ENCODE measurements around the gene MYLK. TPM values are rescaled to one million over a fixed set of nuclear protein-coding genes. Genes with fewer than 3 reads are reported as not detected.
A peak's percentile ranks its signal among the peaks of the same experiment; 100 is the strongest.

Gene MYLK
- total RNA-seq, 1 experiment from 2014 or later: 262 TPM

DNA sequence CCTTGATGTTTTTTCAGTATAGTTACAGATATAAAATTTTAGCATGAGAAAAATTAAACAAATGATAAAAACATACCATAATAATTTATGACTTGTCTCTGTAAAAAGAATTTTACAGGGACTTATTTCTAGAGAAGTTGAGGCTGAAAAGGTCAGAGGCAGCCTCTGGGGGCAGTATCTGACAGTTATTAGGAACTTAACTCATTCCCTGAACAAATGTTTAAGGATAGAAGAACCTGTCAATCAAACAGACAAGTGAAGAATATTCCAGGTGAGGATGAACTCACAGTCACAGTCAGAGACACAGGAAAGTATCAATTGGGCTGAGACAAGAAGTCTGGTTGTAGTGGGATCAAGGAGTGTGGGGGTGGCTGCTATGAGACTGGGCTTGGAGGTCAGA lies 7.3 kb downstream of the MYLK start:
- DNase-seq (ENCODE audit: low read depth): no peak

DNA sequence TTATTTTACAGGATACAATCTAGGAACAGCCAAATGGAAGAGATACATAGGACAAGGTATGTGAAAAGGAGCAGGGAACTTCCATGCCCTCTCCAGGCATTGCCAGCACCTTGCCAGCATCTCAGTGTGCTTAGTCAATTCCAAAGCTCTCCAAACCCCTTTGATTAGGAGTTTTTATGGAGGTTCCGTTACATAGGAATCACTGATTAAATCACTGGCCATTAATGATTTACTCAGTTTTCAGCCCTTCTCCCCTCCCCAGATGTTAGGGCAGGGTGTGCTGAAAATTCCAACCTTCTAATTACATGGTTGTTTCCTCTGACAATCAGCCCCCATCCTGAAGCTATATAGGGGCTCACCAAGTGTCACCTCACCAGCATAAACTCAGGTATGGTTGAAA lies 11.5 kb downstream of the MYLK start:
- DNase-seq (ENCODE audit: low read depth): no peak

DNA sequence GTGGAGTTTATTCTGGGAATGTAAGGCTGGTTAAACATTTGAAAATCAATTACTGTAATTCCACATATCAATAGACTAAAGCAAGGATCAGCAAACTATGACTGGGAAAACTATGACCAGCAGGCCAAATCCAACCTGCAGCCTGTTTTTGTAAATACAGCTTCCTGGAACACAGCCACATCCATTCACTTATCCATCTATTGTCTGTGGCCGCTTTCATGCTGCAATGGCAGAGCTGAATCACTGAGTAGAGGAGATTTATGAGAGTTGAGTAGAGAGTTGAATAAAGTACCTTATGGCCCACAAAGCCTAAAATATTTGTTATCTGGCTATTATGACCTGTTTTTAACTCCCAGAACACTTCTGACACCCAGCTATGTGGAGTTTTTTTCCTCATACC lies 12.2 kb downstream of the MYLK start:
- peak; percentile 96 for DNase-seq (ENCODE audit: low read depth)

DNA sequence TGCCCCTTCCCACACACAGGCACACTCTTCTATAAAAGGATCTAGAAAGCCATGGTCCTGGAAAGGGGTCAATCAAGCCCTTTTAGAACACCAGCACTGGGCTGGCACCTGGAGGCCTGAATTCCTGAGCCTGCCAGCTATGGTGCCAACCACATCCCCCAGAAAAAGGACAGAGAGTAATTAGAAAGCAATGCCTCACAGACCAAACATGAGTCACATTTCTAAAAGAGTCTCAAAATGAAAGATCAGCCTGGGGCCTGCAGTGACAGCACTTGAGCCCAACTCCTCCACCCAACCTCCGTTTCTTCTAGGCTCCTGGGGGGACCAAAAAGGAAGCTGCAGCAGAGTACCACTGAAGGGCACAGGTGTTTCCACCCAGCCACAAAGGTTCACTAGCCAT lies 14.1 kb downstream of the MYLK start:
- DNase-seq (ENCODE audit: low read depth): peak; percentile 97

DNA sequence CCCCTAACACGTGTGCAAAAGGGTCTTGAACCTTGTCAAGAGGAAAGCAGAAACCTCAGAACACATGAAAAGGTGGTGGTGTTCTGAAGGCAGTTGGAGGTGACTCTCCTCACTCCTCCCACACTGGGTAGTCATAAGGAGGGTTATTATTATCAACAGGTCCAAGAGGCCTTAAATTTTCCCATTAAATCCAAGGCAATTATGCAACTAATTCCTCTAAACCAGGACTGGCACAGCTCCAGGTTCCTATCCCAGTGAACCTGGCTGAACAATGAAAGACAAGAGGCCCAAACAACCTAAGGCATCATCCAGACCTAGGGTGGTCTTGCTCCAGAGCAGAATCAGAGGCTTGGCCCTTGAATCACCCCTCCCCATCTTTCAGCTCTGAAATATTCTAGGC lies 15.0 kb downstream of the MYLK start:
- DNase-seq (ENCODE audit: low read depth): peak; percentile 73

DNA sequence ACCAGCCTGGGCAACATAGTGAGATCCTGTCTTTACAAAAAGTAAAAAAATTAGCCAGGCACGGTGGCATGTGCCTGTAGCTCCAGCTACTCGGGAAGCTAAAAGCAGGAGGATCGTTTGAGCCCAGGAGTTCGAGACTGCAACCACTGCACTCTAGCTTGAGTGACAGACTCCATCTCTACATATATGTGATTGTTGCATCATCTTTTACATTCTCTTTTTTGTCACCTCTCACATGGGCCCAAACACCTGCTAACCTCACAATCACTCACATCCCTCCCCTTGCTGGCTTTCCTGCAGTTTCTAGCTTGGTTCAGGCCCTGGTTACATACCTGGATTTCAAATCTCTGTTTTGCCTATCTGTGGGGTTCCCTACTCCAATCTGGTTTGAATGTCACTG lies 19.4 kb downstream of the MYLK start:
- DNase-seq (ENCODE audit: low read depth): no peak

DNA sequence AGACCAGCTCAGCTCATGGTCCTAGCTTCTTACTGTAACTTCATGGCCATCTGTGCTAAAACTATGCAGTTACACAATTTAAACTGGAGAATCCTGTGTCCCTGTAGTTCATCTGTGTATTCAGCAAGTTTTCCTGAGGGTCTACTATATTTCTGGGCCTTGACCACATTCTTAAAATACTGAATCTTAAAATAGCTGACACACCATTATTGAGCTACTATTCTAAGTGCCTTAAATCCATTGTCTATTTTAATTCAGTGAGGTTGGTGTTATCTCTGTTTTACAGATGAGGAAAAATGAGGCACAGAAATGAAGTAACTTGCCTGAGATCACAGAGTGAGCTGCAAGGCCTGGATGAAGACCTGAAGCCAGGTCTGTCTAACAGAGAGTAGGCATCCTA lies 22.0 kb downstream of the MYLK start:
- DNase-seq (ENCODE audit: low read depth): no peak

DNA sequence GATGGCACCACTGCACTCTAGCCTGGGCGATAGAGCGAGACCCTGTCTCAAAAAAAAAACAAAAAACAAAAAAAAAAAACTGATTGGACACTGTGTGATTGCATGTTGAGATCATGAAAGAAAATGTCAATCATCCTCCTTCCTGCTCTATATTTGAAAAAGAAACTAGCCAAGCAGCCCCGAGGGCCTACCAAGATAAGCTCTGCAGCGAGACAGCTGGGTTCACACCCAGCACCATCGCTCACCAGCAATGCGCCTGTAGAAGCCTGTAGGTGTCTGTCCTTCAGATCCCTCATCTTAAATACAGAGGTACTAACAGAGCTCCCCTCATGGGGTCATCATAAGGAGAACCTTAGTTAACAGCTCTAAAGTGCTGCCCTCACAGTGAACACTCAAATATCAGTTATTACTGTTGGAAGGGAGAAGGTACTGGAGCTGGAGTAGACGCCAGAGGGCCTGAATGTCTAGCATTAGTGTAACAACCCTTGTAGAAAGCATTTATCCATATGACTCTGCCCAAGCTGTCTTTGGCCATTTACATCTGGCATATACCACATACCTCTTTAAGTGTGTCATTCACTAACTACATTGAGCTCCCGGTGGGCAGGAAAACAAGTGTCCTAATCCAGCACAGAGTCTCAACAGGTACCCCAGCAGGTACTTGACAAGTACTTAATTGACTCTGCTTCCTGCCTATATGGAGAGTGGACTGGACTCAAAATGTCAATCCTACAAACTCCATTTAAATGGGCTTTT lies 22.9 kb downstream of the MYLK start:
- no peak for DNase-seq (ENCODE audit: low read depth)

DNA sequence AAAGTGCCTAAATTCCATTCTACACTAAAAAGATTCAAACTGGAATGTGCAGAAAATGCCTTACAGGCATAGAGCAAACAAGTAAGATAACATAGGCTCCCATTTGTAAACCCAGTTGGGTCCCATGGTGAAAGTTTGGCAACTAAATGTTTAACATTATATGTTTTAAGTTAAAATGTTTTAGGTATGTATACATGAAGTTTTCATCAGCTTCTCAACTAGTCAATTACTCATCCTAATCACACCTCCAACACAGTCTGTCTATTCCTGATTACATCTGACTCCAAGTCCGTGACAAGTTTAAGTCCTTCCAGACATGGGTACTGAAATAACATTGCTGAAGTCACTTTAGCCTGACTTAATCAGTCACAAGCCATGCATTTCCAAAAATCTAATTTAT lies 25.0 kb downstream of the MYLK start:
- no peak for DNase-seq (ENCODE audit: low read depth)

DNA sequence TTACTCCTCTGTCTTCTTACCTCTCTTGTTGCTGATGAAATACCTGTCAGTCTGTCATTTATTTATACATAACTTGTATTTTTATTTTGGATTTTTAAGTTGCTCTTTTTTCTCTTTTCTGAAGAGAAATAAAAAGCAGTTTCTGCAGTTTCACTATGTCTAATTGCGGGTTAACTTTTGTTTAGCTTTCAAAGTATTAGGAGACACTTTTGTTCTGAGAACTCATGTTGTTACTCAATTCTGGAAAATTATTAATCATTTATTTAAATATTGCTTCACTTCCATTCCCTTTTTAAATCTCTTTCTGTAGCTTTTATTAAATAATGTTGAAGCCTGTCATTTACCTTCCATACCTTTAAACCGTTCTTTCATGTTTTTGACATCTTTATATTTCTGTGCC lies 29.2 kb downstream of the MYLK start:
- no peak for DNase-seq (ENCODE audit: low read depth)

DNA sequence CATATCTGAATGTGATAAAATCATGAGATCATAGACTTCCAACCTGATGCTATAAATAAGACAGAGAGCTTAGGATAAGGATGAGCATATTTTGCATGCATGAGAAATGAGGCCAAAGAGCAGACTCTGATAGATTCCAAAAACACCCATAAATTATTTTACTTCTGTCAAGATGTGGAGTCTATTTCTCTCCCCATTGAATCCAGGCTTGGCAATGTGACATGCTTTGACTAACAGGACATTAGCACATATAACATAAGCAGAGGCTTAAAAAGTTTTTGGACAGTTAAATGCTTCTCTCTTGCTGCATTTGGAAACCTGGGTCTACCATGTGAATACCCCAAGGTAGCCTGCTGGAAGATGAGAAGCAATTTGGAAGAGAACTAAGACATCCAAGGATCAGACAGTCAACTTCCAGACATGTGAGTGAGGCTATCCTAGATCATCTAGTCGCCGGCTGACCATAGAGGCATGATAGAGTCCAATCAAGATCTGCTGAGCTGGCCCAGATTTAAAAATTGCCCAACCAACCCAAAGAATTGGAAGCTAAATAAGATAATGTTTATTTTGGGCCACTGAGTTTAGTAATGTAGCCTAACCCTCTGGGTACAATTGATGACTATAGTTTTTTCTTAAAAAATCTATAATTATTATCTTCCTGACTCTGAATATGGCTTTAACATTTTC lies 30.3 kb downstream of the MYLK start:
- peak; percentile 42 for DNase-seq (ENCODE audit: low read depth)

DNA sequence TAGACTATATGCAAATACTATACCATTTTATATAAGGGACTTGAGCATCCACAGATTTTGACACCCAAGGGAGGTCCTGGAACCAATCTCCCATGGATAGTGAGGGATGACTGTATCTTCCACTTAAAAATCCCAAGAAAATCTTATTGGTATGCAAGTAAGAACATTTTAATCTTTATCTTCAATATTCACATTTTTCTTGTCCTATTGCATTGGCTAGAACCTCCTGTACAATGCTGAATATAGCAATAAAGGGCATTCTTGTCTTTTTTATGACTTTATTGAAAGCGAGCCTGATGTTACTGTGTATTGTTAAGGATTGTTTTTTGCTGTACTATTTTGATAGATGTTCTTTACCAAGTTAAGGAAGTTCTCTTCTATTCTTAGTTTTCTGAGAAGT lies 36.9 kb downstream of the MYLK start:
- no peak for DNase-seq (ENCODE audit: low read depth)

DNA sequence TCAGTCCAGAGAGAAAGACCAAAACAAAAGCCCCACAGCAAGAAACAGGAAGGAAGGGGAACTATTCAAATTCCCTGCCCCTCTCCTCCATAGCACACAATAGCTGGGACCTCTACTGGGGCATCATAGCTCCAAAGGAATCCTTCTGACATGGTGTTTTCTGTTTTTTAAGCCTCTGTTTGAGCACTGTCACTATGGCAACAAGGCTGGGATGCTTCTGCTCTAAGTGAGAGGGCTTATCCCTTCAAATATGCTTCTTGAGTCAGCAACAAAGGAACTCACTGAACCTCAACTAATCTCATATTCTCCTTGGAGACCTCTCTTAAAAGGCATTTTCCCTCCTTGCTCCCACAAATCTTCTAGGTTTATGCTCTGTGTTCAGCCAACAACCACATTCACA lies 40.5 kb downstream of the MYLK start:
- peak; percentile 100 for DNase-seq (ENCODE audit: low read depth)

DNA sequence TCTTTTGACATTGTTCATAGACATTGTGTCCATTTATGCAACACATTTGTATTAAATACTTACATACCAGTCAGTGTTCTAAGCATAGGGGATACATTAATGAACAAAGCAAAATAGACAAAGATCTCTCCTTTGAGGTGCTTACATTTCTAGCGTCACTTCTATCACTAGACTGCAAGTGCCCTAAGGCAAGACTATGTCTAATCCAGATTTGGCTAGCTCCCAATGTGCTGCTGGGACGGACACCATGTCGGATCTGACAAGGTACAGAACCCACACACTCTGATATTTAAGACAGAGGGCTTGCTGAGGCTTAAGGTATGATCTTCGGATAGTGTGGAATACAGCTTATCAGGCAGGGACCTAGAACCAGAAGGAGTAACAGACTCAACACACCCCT lies 41.4 kb downstream of the MYLK start:
- peak; percentile 91 for DNase-seq (ENCODE audit: low read depth)

DNA sequence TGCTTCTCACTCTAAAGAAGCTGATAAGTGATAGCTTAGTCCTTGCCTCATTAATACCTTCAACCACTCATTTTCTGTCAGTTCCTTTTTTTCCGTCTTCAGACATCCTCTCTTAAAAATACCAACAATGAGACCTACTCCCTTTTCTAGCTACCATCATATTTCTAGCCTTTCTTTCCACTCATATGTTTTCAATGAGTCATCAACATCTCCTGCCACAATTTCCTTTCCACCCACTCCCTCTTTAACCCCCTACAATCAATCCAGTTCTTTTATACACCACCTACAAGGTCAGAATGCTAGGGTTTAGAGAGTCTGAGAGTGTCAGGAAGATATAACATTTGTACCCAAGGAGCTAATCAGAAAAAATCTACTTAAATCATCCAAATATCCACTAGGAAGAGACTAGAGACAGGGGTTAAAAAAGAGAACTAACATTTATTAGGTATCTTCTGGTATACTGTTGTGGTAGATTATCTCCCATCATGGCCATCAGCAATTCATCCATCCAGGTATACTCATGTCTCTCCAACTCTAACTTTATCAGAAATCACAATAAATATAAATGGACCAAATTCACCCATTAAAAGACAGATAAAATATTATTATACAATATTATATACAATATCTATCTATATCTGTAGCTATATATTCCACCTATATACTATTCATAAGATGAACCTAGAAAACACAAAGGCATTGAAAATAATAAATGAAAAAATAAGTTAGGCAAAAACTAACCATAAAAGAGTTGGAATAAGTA lies 42.5 kb downstream of the MYLK start:
- DNase-seq (ENCODE audit: low read depth): peak; percentile 87

DNA sequence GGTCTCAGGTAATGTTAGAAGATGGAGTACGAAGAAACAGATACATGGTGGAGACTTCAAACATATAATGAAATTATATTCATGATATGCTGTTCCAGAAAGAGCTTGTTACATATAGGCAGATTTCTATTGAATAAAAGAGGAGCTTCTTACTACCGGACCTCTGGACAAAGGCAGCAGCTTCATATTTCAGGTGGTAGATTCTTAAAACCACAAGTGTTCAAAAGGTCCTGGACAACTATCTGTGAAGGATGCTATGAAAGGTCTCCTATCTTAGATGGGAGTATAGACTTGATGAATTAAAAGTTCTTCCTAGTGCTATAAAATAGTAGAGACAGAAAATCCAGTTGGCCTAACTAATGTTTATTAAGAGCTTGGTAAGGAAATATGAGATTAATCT lies 43.2 kb downstream of the MYLK start:
- DNase-seq (ENCODE audit: low read depth): peak; percentile 58

DNA sequence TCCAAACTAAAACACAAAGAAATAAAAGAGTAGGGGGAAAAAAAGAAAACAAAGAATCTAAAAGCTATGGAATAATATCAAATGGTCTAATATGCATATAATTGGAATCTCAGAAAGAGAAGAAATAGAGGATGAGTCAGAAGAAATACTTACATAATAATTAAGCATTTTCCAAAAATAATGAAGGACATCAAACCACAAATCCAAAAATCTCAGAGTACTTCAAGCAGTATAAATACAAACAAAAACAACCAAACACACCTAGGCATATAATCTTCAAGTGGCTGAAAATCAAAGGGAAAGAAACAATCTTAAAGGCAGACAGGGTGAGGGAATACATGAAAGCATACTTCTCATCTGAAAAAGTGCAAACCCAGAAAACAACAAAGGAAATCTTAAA lies 46.3 kb downstream of the MYLK start:
- no peak for DNase-seq (ENCODE audit: low read depth)

DNA sequence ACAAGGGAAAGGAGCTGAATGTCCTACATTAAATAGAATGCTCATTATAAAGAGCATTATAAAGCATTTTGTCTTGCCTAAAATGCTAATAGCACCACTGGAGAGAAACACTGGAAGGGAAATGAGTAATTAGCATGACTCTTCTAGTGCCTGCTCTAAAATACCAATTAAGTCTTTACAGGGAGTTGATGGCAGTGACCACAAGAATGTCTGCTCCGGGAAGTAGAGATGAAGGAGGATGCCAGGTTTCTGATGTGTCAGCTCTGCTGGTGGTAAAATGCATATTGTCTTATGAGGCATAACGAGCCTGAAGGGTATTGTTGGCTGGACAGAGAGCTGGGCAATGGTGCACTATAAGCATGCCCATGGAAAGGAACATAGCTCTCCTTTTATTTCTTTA lies 49.5 kb downstream of the MYLK start:
- DNase-seq (ENCODE audit: low read depth): peak; percentile 100

DNA sequence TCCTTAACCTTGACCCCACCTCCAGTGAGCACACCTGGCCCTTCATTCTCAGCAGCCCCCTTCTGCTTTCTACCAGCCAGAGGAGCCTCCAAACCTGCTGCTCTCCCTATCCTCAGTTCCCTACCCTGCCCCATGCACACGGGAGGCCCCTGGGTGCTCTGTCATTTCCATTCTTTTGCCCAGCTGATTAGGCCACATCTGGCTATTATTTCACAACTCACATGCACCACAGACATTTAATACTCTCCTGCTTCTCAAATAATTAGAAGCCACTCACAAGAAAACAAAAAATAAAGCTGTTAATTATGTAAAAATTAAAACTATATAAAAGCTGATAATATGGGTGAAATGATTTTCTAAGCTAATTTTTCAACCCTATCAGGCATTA lies 50.7 kb downstream of the MYLK start:
- no peak for DNase-seq (ENCODE audit: low read depth)

DNA sequence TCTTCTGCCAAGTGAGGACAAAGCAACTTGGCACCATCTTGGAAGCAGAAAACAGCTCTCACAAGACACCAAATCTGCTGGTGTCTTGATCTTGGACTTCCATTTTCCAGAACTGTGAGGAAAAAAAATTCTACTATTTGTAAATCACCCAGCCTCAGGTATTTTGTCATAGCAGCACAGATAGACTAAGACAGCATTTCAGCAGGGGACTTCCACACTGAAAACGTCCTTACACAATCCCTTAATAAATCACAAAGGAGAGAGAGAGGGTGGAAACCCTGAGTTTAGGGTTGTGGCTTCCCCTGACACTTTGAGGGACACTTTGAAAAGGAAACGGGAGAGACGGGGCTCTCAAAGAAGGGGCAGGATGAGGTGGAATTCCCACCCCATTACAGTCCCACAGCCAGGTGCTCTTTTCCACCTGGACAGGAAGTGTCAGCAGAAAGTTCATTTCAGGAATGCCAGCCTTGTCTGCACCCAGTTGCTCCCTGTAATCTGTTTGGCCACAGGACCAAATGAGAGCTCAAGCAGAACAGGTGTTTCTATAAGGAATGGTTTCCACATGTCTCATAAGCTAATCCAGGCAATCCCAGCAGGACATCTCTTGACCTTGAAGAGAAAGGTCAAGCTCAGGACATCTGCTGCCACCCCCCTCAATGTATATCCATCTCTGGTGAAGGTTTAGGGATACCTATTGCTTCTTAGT lies 51.3 kb downstream of the MYLK start:
- DNase-seq (ENCODE audit: low read depth): no peak

DNA sequence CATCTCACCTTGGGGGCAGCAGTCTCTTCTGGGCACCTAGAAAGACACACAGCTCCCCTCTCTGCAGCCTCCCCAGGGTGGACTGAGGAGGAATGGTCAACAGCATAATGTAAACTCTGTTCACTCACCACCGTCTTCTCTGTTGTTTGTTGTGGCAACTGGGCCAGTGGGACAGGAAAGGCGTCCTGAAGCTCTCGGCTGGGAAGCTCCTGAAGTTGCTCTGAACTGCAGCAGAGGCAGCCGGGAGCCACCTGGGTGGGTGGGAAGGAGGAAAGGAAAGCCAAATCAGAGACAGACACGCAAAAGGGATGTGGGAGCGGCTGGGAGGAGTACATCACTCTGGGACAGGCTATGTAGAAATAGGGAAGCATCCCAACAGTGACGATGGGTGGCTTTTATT lies 52.7 kb downstream of the MYLK start:
- no peak for DNase-seq (ENCODE audit: low read depth)

DNA sequence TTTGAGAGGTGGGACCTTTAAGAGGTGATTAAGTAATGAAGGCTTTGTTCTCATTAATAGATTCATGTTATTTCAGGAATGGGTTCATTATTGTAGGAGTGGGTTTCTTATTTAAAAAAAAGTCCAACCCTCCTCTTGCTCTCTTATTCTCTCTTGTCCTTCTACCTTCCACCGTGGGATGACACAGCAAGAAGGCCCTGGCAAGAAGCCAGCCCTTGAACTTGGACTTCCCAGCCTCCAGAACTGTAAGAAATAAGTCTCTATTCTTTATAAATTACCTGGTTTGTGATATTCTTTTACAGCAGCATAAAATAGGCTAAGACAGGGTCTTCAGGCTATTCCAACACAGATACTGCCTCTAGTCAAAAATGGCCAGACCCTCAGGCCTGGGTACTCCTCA lies 62.2 kb downstream of the MYLK start:
- peak; percentile 56 for DNase-seq (ENCODE audit: low read depth)

All from M059J (cell line).